ENCODE results near the gene DUSP18.
A peak's percentile ranks its signal among the peaks of the same experiment; 100 is the strongest.
"Not testable (repeated sequence)": the region's sequence is repeated elsewhere in the genome, so short reads cannot be mapped to it uniquely, and the experiment has no call there.

The DUSP18 gene

GRCh38 chr22:30637701-30638114 lies 30.0 kb downstream of the DUSP18 start:
- Histone ChIP-seq H3K9me3 (ENCODE audit: control insufficient read depth, insufficient read depth, low read length) (no peaks in the 10 kb centered on the region), H3K27me3 (ENCODE audit: control insufficient read depth, insufficient read depth, low read length) (peaks cover 3% of the 10 kb centered on the region; the same call in 1 of the 2 replicates), H3K9ac (ENCODE audit: low read depth, low read length) (no peak overlapping the region), H3K27ac (ENCODE audit: low read depth, low read length) (no peak overlapping the region), H3K36me3 (ENCODE audit: control insufficient read depth, insufficient read depth, low read length) (no peaks in the 10 kb centered on the region), H3K4me1 (ENCODE audit: control insufficient read depth, insufficient read depth, low read length) (peaks cover 15% of the 10 kb centered on the region; the same call in 1 of the 2 replicates), H3K4me3 (ENCODE audit: low read depth, low read length) (no peak overlapping the region)

DNA sequence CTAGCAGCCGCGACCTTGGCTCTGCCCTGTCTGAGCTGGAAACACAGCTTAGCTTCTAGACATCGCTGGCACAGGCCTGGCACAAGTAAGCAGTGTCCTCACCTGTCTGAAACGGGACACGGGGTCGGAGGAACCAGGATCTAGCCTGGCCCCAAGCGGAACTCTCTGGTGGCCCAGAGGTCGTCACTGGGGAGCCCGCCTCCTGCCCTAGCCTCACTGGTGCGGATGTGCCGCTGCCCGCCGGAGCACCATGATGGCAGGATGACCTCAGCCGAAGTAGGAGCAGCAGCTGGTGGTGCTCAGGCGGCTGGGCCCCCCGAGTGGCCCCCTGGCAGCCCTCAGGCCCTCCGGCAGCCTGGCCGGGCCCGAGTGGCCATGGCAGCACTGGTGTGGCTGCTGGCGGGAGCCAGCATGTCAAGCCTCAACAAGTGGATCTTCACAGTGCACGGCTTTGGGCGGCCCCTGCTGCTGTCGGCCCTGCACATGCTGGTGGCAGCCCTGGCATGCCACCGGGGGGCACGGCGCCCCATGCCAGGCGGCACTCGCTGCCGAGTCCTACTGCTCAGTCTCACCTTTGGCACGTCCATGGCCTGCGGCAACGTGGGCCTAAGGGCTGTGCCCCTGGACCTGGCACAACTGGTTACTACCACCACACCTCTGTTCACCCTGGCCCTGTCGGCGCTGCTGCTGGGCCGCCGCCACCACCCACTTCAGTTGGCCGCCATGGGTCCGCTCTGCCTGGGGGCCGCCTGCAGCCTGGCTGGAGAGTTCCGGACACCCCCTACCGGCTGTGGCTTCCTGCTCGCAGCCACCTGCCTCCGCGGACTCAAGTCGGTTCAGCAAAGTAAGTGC lies 31.2 kb downstream of the DUSP18 start:
- Histone ChIP-seq H3K27me3 (ENCODE audit: control insufficient read depth, insufficient read depth, low read length) (peaks cover 3% of the 10 kb centered on the region; the same call in 1 of the 2 replicates), H3K4me3 (ENCODE audit: low read depth, low read length) (peak overlapping the region; percentile 69), H3K27ac (ENCODE audit: low read depth, low read length) (no peak overlapping the region)

GRCh38 chr22:30635273-30636225 lies 32.1 kb downstream of the DUSP18 start, which contains the start of gene SLC35E4:
SLC35E4 (plus strand) TSS chr22:30635781; CDS start chr22:30636451, 670 bp downstream.
- no peaks in the 10 kb centered on the region for H3K36me3 ChIP-seq (ENCODE audit: control insufficient read depth, insufficient read depth, low read length)
- H3K27me3 ChIP-seq (ENCODE audit: control insufficient read depth, insufficient read depth, low read length): peaks cover 3% of the 10 kb centered on the region; the same call in 1 of the 2 replicates
- H3K4me1 ChIP-seq (ENCODE audit: control insufficient read depth, insufficient read depth, low read length): peaks cover 15% of the 10 kb centered on the region; the same call in 1 of the 2 replicates
- peak within 1 kb of the TSS; percentile 19 for H3K27ac ChIP-seq (ENCODE audit: low read depth, low read length)
- no peaks in the 10 kb centered on the region for H3K9me3 ChIP-seq (ENCODE audit: control insufficient read depth, insufficient read depth, low read length)
- peak within 1 kb of the TSS; percentile 69 for H3K4me3 ChIP-seq (ENCODE audit: low read depth, low read length)
- no peak within 1 kb of the TSS for H3K9ac ChIP-seq (ENCODE audit: low read depth, low read length)

More for the DNA sequence above, 31.2 kb downstream of the DUSP18 start:
- H3K36me3 ChIP-seq (ENCODE audit: control insufficient read depth, insufficient read depth, low read length): no peaks in the 10 kb centered on the region
- H3K9ac ChIP-seq (ENCODE audit: low read depth, low read length): no peak overlapping the region
- H3K9me3 ChIP-seq (ENCODE audit: control insufficient read depth, insufficient read depth, low read length): no peaks in the 10 kb centered on the region
- peaks cover 15% of the 10 kb centered on the region; the same call in 1 of the 2 replicates for H3K4me1 ChIP-seq (ENCODE audit: control insufficient read depth, insufficient read depth, low read length)

- Histone ChIP-seq H3K9ac (ENCODE audit: low read depth, low read length) (no peak overlapping the region), H3K27me3 (ENCODE audit: control insufficient read depth, insufficient read depth, low read length) (peaks cover 3% of the 10 kb centered on the region; the same call in 1 of the 2 replicates), H3K27ac (ENCODE audit: low read depth, low read length) (peak overlapping the region; percentile 19), H3K9me3 (ENCODE audit: control insufficient read depth, insufficient read depth, low read length) (no peaks in the 10 kb centered on the region), H3K36me3 (ENCODE audit: control insufficient read depth, insufficient read depth, low read length) (no peaks in the 10 kb centered on the region), H3K4me3 (ENCODE audit: low read depth, low read length) (peak overlapping the region; percentile 53), H3K4me1 (ENCODE audit: control insufficient read depth, insufficient read depth, low read length) (peaks cover 15% of the 10 kb centered on the region; the same call in 1 of the 2 replicates)
Measured at GRCh38 chr22:30634471-30635233, 33.0 kb downstream of the DUSP18 start.

DNA sequence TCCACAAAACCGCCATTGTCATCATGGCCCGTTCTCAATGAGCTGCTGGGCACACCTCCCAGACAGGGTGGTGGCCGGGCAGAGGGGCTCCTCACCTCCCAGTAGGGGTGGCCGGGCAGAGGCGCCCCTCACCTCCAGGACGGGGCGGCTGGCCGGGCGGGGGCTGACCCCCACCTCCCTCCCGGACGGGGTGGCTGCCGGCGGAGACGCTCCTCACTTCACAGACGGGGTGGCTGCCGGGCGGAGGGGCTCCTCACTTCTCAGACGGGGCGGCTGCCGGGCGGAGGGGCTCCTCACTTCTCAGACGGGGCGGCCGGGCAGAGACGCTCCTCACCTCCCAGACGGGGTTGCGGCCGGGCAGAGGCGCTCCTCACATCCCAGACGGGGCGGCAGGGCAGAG lies 36.2 kb downstream of the DUSP18 start:
- H3K27ac ChIP-seq (ENCODE audit: low read depth, low read length); H3K4me1 ChIP-seq (ENCODE audit: control insufficient read depth, insufficient read depth, low read length); H3K36me3 ChIP-seq (ENCODE audit: control insufficient read depth, insufficient read depth, low read length); H3K4me3 ChIP-seq (ENCODE audit: low read depth, low read length); H3K9ac ChIP-seq (ENCODE audit: low read depth, low read length); H3K9me3 ChIP-seq (ENCODE audit: control insufficient read depth, insufficient read depth, low read length); H3K27me3 ChIP-seq (ENCODE audit: control insufficient read depth, insufficient read depth, low read length): not testable (repeated sequence)

DNA sequence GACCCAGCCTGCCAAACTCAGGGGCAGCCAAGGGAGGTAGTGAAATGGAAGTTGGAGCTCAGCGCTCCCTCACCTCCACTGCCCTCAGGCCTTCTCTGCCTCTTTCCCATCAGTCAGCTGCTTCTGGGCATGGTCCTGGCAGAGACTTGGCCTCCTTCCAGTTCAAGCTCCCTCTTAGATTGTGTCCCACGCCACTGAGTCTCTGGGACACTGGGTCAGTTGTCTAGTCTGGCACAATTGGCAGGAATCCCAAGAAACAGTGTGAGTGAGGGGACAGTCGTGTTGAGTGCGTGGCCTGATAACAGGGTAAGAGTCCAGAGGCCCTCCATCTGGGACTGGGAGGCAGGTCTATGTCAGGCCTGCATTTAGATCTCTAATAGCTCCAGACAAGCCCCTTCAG lies 39.2 kb downstream of the DUSP18 start:
- Histone ChIP-seq H3K9me3 (ENCODE audit: control insufficient read depth, insufficient read depth, low read length) (no peaks in the 10 kb centered on the region), H3K9ac (ENCODE audit: low read depth, low read length) (no peak overlapping the region), H3K4me3 (ENCODE audit: low read depth, low read length) (no peak overlapping the region), H3K27me3 (ENCODE audit: control insufficient read depth, insufficient read depth, low read length) (no peaks in the 10 kb centered on the region), H3K27ac (ENCODE audit: low read depth, low read length) (no peak overlapping the region), H3K4me1 (ENCODE audit: control insufficient read depth, insufficient read depth, low read length) (no peaks in the 10 kb centered on the region), H3K36me3 (ENCODE audit: control insufficient read depth, insufficient read depth, low read length) (peaks cover 3% of the 10 kb centered on the region; the same call in 1 of the 2 replicates)

DNA sequence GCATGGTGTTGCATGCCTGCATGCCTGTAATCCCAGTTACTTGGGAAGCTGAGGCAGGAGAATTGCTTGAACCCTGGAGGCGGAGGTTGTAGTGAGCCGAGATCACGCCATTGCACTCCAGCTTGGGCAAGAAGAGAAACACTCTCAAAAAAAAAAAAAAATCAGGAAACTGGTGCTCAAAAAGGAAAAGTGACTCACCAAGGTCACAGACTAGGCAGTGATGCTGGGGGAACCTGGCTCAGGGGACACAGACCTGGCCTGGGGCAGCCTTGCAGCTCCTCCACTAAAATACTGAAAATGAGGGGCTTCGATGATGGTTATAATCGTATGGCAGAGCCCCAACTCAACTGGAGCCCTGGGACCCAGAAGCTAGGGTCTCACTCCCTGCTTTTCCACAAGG lies 40.2 kb downstream of the DUSP18 start:
- Histone ChIP-seq H3K27me3 (ENCODE audit: control insufficient read depth, insufficient read depth, low read length) (no peaks in the 10 kb centered on the region), H3K36me3 (ENCODE audit: control insufficient read depth, insufficient read depth, low read length) (peaks cover 6% of the 10 kb centered on the region; the same call in 1 of the 2 replicates), H3K4me1 (ENCODE audit: control insufficient read depth, insufficient read depth, low read length) (no peaks in the 10 kb centered on the region), H3K9me3 (ENCODE audit: control insufficient read depth, insufficient read depth, low read length) (no peaks in the 10 kb centered on the region), H3K4me3 (ENCODE audit: low read depth, low read length) (no peak overlapping the region), H3K27ac (ENCODE audit: low read depth, low read length) (no peak overlapping the region), H3K9ac (ENCODE audit: low read depth, low read length) (no peak overlapping the region)

DNA sequence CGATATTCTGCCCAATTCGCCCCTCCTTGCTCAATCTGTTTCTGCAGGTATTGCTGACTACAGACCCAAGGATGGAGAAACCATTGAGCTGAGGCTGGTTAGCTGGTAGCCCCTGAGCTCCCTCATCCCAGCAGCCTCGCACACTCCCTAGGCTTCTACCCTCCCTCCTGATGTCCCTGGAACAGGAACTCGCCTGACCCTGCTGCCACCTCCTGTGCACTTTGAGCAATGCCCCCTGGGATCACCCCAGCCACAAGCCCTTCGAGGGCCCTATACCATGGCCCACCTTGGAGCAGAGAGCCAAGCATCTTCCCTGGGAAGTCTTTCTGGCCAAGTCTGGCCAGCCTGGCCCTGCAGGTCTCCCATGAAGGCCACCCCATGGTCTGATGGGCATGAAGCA lies 41.3 kb downstream of the DUSP18 start:
- H3K27me3 ChIP-seq (ENCODE audit: control insufficient read depth, insufficient read depth, low read length): no peaks in the 10 kb centered on the region
- no peak overlapping the region for H3K9ac ChIP-seq (ENCODE audit: low read depth, low read length)
- no peaks in the 10 kb centered on the region for H3K9me3 ChIP-seq (ENCODE audit: control insufficient read depth, insufficient read depth, low read length)
- H3K4me3 ChIP-seq (ENCODE audit: low read depth, low read length): no peak overlapping the region
- peaks cover 6% of the 10 kb centered on the region; the same call in 1 of the 2 replicates for H3K36me3 ChIP-seq (ENCODE audit: control insufficient read depth, insufficient read depth, low read length)
- no peaks in the 10 kb centered on the region for H3K4me1 ChIP-seq (ENCODE audit: control insufficient read depth, insufficient read depth, low read length)
- no peak overlapping the region for H3K27ac ChIP-seq (ENCODE audit: low read depth, low read length)

- not testable (repeated sequence) for H3K9me3 ChIP-seq (ENCODE audit: control insufficient read depth, insufficient read depth, low read length); H3K27ac ChIP-seq (ENCODE audit: low read depth, low read length); H3K27me3 ChIP-seq (ENCODE audit: control insufficient read depth, insufficient read depth, low read length); H3K4me3 ChIP-seq (ENCODE audit: low read depth, low read length); H3K4me1 ChIP-seq (ENCODE audit: control insufficient read depth, insufficient read depth, low read length); H3K9ac ChIP-seq (ENCODE audit: low read depth, low read length)
- H3K36me3 ChIP-seq (ENCODE audit: control insufficient read depth, insufficient read depth, low read length): peaks cover 24% of the 10 kb centered on the region
Measured at GRCh38 chr22:30619909-30620308, 47.8 kb downstream of the DUSP18 start.

DNA sequence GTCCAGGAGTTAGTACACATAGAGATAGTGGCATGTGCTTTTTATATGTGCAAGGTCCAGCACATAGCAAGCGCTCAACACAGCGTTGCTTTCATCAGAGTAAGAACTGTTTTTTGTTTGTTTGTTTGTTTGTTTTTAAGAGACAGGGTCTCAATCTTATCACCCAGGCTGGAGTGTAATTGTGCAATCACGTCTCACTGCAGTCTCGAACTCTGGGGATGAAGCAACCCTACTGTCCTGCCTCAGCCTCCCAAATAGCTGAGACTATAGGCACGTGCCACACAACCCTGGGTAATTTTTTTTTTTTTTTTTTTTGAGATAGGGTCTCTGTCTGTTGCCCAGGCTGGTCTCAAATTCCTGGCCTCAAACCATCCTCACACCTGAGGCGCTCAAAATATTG lies 49.9 kb downstream of the DUSP18 start:
- H3K4me1 ChIP-seq (ENCODE audit: control insufficient read depth, insufficient read depth, low read length): no peaks in the 10 kb centered on the region
- H3K27me3 ChIP-seq (ENCODE audit: control insufficient read depth, insufficient read depth, low read length): no peaks in the 10 kb centered on the region
- no peak overlapping the region for H3K4me3 ChIP-seq (ENCODE audit: low read depth, low read length)
- H3K9me3 ChIP-seq (ENCODE audit: control insufficient read depth, insufficient read depth, low read length): no peaks in the 10 kb centered on the region
- no peak overlapping the region for H3K27ac ChIP-seq (ENCODE audit: low read depth, low read length)
- H3K36me3 ChIP-seq (ENCODE audit: control insufficient read depth, insufficient read depth, low read length): peaks cover 30% of the 10 kb centered on the region
- no peak overlapping the region for H3K9ac ChIP-seq (ENCODE audit: low read depth, low read length)
